Mucosa of stomach (tissue), 1 donor: ENCODE measurements around the gene BCAM.
"Not testable (repeated sequence)": the region's sequence is repeated elsewhere in the genome, so short reads cannot be mapped to it uniquely, and the experiment has no call there.

ENCODE experiments used
- H3K27me3 ChIP-seq: one replicate; pipeline ENCODE4 v1.7.0; 2013; ENCODE audit warnings: mild to moderate bottlenecking, low read length; ENCODE audit not compliant: control insufficient read depth, insufficient read depth
- H3K36me3 ChIP-seq: one replicate; pipeline ENCODE4 v1.7.0; 2013; ENCODE audit warnings: low read length; ENCODE audit not compliant: control insufficient read depth, insufficient read depth
- H3K4me1 ChIP-seq: one replicate; pipeline ENCODE4 v1.7.0; 2013; ENCODE audit warnings: mild to moderate bottlenecking, low read length; ENCODE audit not compliant: control insufficient read depth, insufficient read depth
- H3K4me3 ChIP-seq: one replicate; pipeline ENCODE4 v1.7.0; 2013; ENCODE audit warnings: low read length
- H3K9ac ChIP-seq: one replicate; pipeline ENCODE4 v1.7.0; 2013; ENCODE audit warnings: mild to moderate bottlenecking, low read length, moderate library complexity
- H3K9me3 ChIP-seq: one replicate; pipeline ENCODE4 v1.7.0; 2013; ENCODE audit warnings: mild to moderate bottlenecking, low read length, moderate library complexity; ENCODE audit not compliant: control insufficient read depth
- donor health status: Pancreatic carcinoma.

BCAM gene

DNA sequence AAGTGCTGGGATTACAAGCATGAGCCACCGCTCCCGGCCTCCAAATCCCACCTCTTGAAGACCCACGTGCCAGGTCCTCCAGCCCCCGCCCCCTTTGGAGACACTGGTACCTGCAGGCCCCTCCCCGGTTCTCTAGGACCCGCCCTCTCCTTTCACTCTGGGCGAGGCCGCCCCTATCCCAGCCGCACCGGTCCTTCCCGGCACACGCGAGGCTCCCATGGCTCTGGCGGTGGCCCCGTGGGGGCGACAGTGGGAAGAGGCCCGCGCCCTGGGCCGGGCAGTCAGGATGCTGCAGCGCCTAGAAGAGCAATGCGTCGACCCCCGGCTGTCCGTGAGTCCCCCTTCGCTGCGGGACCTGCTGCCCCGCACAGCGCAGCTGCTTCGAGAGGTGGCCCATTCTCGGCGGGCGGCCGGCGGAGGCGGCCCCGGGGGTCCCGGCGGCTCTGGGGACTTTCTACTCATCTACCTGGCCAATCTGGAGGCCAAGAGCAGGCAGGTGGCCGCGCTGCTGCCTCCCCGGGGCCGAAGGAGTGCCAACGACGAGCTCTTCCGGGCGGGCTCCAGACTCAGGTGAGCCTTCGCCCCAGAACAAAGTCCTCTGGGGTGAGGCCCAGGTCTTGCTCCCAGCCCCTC lies 31.1 kb upstream of the BCAM start, which contains the start of gene CBLC:
Gene CBLC, plus strand, starts transcription at position 176 of the 633 bp plus-strand sequence. Its CDS starts 42 bp downstream, at position 218.
- no peaks in the 10 kb centered on the region for H3K9me3 ChIP-seq
- H3K36me3 ChIP-seq: no peaks in the 10 kb centered on the region
- H3K27me3 ChIP-seq: no peaks in the 10 kb centered on the region
- peaks cover 35% of the 10 kb centered on the region for H3K4me1 ChIP-seq
- H3K9ac ChIP-seq: peak within 1 kb of the TSS; percentile 90
- H3K4me3 ChIP-seq: peak within 1 kb of the TSS; percentile 41

DNA sequence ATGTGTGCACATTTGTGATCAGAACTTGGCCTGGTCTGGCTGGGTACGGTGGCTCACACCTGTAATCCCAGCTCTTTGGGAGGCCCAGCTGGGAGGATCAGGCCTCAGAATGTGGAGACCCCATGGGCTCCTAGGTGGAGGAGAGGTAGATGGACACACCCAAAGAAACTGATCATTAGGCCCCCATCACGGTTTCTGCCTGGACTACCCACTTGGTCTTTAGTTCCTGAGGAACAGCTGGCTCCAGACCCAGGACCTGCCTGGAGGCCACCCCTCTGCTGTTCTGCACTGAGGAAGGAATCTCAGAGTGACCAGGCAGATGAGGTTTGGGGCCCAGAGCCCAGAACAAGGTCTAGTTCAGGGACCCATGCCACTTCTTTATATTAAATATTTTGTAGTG lies 29.8 kb upstream of the BCAM start:
- Histone ChIP-seq H3K9me3 (no peaks in the 10 kb centered on the region), H3K4me1 (peaks cover 32% of the 10 kb centered on the region), H3K9ac (no peak overlapping the region), H3K36me3 (no peaks in the 10 kb centered on the region), H3K4me3 (no peak overlapping the region), H3K27me3 (no peaks in the 10 kb centered on the region)

DNA sequence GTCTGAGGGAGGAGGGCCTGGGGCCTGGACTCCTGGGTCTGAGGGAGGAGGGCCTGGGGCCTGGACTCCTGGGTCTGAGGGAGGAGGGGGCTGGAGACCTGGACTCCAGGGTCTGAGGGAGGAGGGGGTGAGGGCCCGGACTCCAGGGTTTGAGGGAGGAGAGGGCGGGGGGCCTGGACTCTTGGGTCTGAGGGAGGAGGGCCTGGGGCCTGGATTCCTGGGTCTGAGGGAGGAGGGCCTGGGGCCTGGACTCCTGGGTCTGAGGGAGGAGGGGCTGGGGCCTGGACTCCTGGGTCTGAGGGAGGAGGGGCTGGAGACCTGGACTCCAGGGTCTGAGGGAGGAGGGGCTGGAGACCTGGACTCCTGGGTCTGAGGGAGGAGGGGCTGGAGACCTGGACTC lies 27.2 kb upstream of the BCAM start:
- H3K4me1 ChIP-seq: peaks cover 26% of the 10 kb centered on the region
- H3K4me3 ChIP-seq, H3K36me3 ChIP-seq: not testable (repeated sequence)

DNA sequence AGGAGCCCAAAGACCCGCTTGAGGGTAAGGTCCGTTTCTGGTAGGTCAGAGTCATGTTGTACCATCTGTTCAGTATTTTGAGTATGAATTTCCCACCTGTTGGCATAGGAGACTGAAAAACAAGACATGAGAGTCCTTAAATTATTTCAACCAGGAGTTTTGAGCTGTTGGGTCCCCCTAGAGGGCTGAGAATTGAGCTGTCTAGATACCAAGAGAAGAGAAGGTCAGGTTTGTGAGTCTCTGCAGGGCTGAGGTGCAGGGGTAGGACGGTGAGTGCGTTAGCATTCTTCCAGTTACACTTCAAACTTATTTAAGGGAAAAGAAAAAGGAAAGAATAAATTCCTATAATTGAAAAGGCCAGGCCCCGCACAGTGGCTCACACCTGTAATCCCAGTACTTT lies 26.2 kb upstream of the BCAM start:
- Histone ChIP-seq H3K9ac (no peak overlapping the region), H3K9me3 (no peaks in the 10 kb centered on the region), H3K27me3 (no peaks in the 10 kb centered on the region), H3K36me3 (no peaks in the 10 kb centered on the region), H3K4me1 (peaks cover 20% of the 10 kb centered on the region), H3K4me3 (no peak overlapping the region)

More for the DNA sequence above, 27.2 kb upstream of the BCAM start:
- not testable (repeated sequence) for H3K27me3 ChIP-seq, H3K9ac ChIP-seq, H3K9me3 ChIP-seq

DNA sequence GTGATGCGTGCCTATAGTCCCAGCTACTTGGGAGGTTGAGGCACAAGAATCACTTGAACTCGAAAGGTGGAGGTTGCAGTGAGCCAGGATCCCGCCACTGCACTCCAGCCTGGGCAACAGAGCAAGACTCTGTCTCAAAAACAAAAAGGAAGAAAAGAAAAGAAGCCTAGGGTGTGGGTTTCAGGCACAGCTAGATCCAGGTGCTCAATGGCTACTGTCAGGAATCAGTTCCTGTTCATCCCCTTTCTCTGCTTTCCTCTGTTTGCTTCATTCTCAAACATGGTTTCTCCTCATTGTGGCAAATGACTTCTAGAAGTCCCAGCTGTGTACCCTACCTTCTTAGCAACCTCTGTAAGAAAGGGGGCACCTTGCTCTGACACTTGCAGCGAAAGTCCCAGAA lies 25.4 kb upstream of the BCAM start:
- H3K36me3 ChIP-seq: no peaks in the 10 kb centered on the region
- no peaks in the 10 kb centered on the region for H3K27me3 ChIP-seq
- peaks cover 20% of the 10 kb centered on the region for H3K4me1 ChIP-seq
- no peak overlapping the region for H3K4me3 ChIP-seq
- H3K9me3 ChIP-seq: no peaks in the 10 kb centered on the region
- H3K9ac ChIP-seq: no peak overlapping the region

DNA sequence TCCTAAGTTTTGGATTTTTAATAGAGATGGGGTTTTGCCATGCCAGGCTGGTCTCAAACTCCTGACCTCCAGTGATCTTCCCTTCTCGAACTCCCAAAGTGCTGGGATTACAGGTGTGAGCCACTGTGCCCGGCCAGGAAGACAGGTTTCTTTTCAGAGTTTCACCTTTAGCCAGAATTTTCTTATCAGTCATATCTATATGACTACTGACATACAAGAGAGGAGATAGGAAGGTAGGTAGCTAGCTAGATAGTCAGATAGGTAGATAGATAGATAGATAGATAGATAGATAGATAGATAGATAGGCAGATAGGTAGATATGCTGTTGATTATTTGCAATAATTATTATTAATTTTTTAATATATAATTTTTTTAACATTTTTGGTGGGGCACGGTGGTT lies 23.6 kb upstream of the BCAM start:
- Histone ChIP-seq H3K27me3 (no peaks in the 10 kb centered on the region), H3K9me3 (no peaks in the 10 kb centered on the region), H3K36me3 (no peaks in the 10 kb centered on the region), H3K9ac (no peak overlapping the region), H3K4me1 (peaks cover 12% of the 10 kb centered on the region), H3K4me3 (no peak overlapping the region)

DNA sequence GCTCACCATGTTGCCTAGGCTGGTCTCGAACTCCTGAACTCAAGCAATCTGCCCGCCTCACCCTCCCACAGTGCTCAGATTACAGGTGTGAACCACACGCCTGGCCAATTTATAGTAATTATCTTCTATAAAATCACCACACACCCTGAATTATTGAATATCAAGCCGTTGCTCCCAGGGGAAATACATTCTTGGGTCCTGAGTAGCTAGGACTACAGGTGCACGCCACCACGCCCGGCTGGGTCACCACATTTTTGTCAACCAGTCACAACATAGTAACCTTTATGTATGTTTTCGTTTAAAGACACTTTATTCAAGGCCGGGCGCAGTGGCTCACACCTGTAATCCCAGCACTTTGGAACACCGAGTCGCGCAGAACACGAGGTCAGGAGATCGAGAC lies 22.9 kb upstream of the BCAM start:
- Histone ChIP-seq H3K9ac (no peak overlapping the region), H3K4me3 (no peak overlapping the region), H3K9me3 (no peaks in the 10 kb centered on the region), H3K27me3 (no peaks in the 10 kb centered on the region), H3K4me1 (peaks cover 7% of the 10 kb centered on the region), H3K36me3 (no peaks in the 10 kb centered on the region)

DNA sequence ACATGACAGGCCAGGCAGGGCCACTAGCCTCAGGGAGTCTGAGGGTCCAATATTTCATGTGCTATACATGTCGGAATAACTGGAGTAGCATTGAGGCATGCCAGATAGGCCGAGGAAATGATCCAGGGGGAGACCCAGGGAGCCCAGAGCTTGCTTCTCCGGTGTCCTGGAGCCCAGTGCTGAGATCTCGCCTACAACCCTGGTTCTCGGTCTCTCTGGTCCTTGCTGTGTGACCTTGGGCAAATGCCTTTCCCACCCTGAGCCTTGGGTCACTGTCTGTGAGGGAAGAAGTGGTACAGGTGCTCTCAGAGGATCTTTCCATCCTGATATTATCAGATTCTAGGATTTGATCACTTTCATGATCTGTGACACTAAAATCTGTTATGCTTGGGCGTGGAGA lies 19.9 kb upstream of the BCAM start:
- Histone ChIP-seq H3K4me1 (peaks cover 4% of the 10 kb centered on the region), H3K4me3 (no peak overlapping the region), H3K27me3 (no peaks in the 10 kb centered on the region), H3K9ac (no peak overlapping the region), H3K36me3 (peaks cover 5% of the 10 kb centered on the region), H3K9me3 (no peaks in the 10 kb centered on the region)

DNA sequence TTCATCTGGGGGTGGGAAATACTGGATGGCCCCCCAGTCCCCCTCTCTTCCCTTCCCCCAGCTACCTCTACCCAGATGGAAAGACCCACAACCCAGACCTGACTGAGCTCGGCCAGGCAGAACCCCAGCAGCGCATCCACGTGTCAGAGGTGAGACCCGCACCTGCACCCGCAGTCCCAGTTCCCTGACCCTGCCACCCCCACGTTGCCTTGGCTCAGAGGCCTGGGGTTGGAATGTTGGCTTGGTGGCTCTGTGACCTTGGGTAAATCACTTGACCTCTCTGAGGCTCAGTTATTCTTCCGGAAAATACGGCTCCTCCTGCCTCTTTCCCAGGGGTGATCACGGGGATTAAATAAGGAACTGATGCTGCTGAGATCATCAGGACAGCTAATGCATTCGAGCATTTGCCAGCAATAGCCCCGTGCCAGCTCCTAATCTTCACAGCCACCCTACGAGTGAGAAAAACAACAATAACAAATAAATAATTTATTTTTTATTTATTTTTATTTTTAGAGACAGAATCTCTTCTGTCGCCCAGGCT lies 18.9 kb upstream of the BCAM start:
- Histone ChIP-seq H3K9me3 (no peaks in the 10 kb centered on the region), H3K4me3 (no peak overlapping the region), H3K9ac (no peak overlapping the region), H3K27me3 (no peaks in the 10 kb centered on the region), H3K36me3 (peaks cover 5% of the 10 kb centered on the region), H3K4me1 (no peaks in the 10 kb centered on the region)

DNA sequence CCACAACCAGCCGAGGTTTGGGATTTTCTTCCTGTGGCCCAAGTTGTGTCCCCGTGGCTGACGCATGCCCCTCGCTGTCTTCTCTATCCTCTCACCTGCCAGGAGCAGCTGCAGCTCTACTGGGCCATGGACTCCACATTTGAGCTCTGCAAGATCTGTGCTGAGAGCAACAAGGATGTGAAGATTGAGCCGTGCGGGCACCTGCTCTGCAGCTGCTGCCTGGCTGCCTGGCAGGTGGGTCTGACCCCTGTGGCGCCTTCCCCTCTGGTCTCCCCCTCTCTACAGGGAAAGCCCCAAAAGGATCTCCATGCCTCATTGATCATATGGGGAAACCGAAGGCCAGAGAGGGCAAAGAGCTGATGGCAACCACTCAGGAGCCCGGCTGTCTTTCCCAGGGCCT lies 16.6 kb upstream of the BCAM start:
- Histone ChIP-seq H3K27me3 (no peaks in the 10 kb centered on the region), H3K4me3 (no peak overlapping the region), H3K4me1 (peaks cover 13% of the 10 kb centered on the region), H3K9me3 (no peaks in the 10 kb centered on the region), H3K9ac (no peak overlapping the region), H3K36me3 (peaks cover 10% of the 10 kb centered on the region)

DNA sequence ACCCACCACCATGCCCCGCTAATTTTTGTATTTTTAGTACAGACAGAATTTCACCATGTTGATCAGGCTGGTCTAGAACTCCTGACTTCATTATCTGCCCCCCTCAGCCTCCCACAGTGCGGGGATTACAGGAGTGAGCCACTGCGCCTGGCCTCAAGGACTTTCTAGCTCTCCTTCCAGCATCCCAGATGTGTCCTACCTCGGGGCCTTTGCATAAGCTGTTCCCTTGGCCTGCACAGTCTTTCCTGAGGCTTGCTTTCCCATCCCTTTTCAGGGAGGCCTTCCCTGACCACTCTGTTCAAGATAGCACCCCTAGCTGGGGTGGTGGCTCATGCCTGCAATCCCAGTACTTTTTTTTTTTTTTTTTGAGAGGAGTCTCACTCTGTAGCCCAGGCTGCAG lies 14.3 kb upstream of the BCAM start:
- Histone ChIP-seq H3K4me1 (peaks cover 13% of the 10 kb centered on the region), H3K36me3 (peaks cover 10% of the 10 kb centered on the region), H3K27me3 (no peaks in the 10 kb centered on the region), H3K9ac (no peak overlapping the region), H3K9me3 (no peaks in the 10 kb centered on the region), H3K4me3 (no peak overlapping the region)

DNA sequence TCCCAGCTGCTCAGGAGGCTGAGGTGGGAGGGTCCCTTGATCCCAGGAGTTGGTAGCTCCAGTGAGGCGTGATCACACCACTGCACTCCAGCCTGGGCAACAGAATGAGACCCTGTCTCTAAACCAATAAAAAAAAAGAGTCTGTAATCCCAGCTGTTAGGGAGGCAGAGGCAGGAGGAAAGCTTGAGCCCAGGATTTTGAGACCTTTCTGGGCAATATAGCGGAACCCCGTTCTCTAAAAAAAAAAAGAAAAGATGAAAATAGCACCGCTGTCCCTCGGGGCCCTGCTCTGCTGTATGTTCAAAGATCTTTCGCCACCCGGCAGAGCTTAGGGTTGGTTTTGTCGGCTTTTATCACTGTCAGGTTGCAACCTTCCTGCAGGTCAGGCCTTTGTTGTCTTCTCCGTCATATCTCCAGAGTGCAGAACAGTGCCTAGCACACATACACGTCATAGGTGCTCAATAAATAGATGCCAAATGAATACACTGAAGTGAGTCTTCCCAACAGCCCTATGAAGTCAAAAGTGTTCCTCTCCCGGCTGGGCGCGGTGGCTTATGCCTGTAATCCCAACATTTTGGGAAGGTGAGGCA lies 13.4 kb upstream of the BCAM start:
- H3K27me3 ChIP-seq: no peaks in the 10 kb centered on the region
- no peak overlapping the region for H3K4me3 ChIP-seq
- peaks cover 10% of the 10 kb centered on the region for H3K36me3 ChIP-seq
- H3K9ac ChIP-seq: no peak overlapping the region
- no peaks in the 10 kb centered on the region for H3K9me3 ChIP-seq
- peaks cover 20% of the 10 kb centered on the region for H3K4me1 ChIP-seq
